Gastrocnemius medialis (tissue), 4 donors: ENCODE data around the gene RBM48.

Experiments
- POLR2A ChIP-seq, 2 donors: fragments of 450-650 bp; IDR thresholded peaks; one replicate each; pipeline ENCODE4 v1.6.1; 2017; ENCODE audit warnings: antibody characterized with exemption in 2 of 2, mild to moderate bottlenecking in 2 of 2, moderate library complexity in 2 of 2
- TF ChIP-seq, protein P1 (sequence below), 5 experiments: fragments of 450-650 bp in 3 of 5; fragments of 200-600 bp in 2 of 5; sonication (generic) in 2 of 5; IDR thresholded peaks in 4 of 5; conservative IDR thresholded peaks in 1 of 5; 1 replicate in 4 of 5; 2 replicates in 1 of 5; pipeline ENCODE4 v1.5.1; 2016 to 2019; ENCODE audit warnings: antibody characterized with exemption in 5 of 5, mild to moderate bottlenecking in 3 of 5, moderate library complexity in 3 of 5

DNA sequence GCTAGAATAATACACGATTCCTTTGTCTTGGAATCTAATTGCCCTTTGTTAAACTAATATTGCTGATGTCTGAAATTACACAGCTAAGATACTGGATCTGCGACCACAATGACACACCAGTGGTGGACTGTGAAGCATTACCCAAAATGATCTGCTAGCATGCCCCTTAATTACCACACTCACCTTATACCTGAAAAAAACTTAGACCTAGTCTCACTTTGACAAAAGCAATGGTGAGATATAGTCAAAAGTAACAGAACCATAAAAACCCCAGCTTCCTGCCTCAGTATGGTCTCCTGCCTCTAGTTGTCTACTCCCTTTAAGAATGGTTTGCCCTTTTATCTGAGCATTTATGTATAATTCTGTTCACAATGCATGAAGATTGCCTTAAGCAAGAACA lies 30.0 kb upstream of the RBM48 start:
- TF ChIP-seq, protein P1, sequence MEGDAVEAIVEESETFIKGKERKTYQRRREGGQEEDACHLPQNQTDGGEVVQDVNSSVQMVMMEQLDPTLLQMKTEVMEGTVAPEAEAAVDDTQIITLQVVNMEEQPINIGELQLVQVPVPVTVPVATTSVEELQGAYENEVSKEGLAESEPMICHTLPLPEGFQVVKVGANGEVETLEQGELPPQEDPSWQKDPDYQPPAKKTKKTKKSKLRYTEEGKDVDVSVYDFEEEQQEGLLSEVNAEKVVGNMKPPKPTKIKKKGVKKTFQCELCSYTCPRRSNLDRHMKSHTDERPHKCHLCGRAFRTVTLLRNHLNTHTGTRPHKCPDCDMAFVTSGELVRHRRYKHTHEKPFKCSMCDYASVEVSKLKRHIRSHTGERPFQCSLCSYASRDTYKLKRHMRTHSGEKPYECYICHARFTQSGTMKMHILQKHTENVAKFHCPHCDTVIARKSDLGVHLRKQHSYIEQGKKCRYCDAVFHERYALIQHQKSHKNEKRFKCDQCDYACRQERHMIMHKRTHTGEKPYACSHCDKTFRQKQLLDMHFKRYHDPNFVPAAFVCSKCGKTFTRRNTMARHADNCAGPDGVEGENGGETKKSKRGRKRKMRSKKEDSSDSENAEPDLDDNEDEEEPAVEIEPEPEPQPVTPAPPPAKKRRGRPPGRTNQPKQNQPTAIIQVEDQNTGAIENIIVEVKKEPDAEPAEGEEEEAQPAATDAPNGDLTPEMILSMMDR (IDR thresholded peaks at IDR 0.05 in 4 of 5, conservative IDR thresholded peaks at IDR 0.05 in 1 of 5): no peak
- no peak for TF ChIP-seq POLR2A (IDR thresholded peaks at IDR 0.05)
